Endothelial cell of umbilical vein (primary cell): ENCODE results near the gene CCL7.
A peak's percentile ranks its signal among the peaks of the same experiment; 100 is the strongest.

Source experiments
- CTCF ChIP-seq, 2 donors: IDR thresholded peaks; 1 replicate in 1 of 2; 2 replicates in 1 of 2; pipeline ENCODE4 v1.5.1; 2011; ENCODE audit warnings: low read length in 2 of 2, mild to moderate bottlenecking in 2 of 2, moderate library complexity in 2 of 2, control low read depth in 1 of 2, inconsistent platforms in 1 of 2, low read depth in 1 of 2; ENCODE audit not compliant: insufficient read depth in 1 of 2; ENCODE audit errors: extremely low read depth in 1 of 2
- POLR2AphosphoS5 ChIP-seq: IDR thresholded peaks from 2 replicates; pipeline ENCODE4 v1.6.1; 2012; ENCODE audit warnings: low read depth, mild to moderate bottlenecking, control low read depth, low read length, moderate library complexity; ENCODE audit not compliant: insufficient read depth

GRCh38 chr17:34306466-34306865 is 36.4 kb downstream of the CCL7 start:
- TF ChIP-seq POLR2AphosphoS5: no peak
- peak; percentile 46 to 57 for TF ChIP-seq CTCF (IDR thresholded peaks at IDR 0.05; ENCODE audit: extremely low read depth in 1 of 2, insufficient read depth in 1 of 2, low read depth in 1 of 2, low read length in 2 of 2)
